ENCODE results near the gene NUP205.

- TF ChIP-seq CTCF (IDR thresholded peaks at IDR 0.05 in 8 of 11, conservative IDR thresholded peaks at IDR 0.05 in 3 of 11) (peak in 10 of 11 experiments; percentile 22 to 71 (median 59)), POLR2A (IDR thresholded peaks at IDR 0.05) (no peak)
Measured at GRCh38 chr7:135672560-135673359, 115.0 kb downstream of the NUP205 start.
